ENCODE results near the gene RHOBTB3. TPM values are rescaled to one million over a fixed set of nuclear protein-coding genes. Genes with fewer than 3 reads are reported as not detected.
"Not testable (repeated sequence)": the region's sequence is repeated elsewhere in the genome, so short reads cannot be mapped to it uniquely, and the experiment has no call there.

The RHOBTB3 gene
- total RNA-seq, 1 experiment from 2014 or later: 286 TPM

DNA sequence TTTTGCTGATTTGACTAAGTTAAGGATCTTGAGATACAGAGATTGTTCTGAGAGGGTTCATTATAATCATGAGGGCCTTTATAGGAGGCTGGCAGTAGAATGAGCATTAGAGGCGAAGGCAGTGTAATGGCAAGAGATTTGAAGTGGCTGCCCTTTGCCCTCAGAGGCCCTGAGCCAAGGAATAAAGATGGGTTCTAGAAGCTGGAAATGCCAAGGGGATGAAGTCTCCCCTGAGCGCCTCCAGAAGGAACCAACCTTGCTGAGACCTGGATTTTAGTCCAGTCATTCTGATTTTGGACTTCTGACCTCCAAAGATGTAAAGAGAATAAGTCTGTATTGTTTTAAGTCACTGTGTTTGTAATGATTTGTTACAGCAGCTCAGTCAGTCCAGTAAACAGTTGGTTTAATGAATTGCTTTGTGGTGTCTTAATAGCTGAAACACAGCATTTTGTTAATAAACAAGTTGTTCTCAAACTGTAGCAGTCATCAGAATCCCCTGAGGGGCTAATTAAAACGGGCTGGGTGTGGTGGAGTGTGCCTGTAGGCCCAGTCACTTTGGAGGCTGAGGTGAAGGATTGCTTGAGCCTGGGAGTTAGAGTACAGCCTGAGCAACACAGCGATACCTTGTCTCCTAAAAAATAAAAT is 68.2 kb downstream of the RHOBTB3 start:
- DNase-seq (ENCODE audit: low read depth): peak; percentile 77

DNA sequence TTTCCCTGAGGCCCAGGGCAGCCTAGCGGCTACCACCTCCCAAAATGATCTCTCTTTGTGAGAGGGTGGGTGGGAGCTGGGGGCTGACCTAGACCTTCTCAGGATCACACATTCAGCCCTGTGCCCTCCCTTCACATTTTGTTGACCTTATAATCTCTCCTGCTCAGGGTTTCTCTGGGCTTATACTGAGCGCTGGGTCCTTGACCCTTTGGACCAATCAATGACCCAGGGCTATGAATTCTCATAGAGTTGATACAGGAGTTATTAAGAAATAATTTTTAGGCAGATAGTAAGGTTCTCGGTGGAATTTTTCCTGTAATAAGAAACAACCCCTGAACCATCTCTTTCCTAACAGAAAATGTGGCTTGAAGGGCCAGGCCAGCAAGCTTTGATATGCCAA is 69.4 kb downstream of the RHOBTB3 start:
- no peak for DNase-seq (ENCODE audit: low read depth)

DNA sequence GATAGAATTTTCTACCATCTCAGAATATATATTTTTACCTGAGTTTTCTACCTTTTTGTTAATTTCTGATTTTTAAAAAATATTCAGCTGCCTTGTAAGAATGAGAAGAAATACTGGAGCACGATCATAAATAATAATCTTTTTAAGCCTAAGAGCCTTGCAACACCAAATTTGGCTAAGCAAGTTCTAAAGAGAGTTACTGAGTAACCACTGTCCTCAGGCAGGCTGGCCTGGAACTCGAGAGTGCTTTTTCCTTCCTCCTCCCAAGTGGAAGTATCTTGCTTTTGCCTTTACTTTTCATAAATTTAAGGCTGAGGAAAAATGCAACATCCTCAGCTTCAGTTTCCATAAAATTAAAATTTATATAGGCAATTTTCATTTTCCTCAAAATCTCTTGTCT is 70.4 kb downstream of the RHOBTB3 start:
- no peak for DNase-seq (ENCODE audit: low read depth)

DNA sequence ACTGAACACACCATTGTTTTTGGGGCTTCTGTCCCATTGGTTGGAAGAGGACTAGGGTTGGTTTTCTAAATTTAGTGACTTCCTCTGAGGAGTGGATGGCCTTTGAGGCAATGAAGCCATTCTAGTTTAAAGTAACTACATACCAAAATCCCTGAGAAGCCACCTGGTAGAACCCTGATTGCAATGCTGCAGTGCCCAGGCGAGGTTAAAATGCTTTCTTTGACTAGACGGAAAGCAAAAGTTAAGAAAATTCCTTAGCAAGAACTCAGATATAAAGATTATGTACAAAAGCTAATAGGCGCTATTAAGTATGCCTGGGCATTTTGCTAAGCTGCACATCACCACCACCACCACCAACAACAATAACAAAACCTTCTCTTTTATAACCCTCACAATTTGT is 70.8 kb downstream of the RHOBTB3 start:
- DNase-seq (ENCODE audit: low read depth): no peak

- DNase-seq (ENCODE audit: low read depth): peak; percentile 35
Measured at GRCh38 chr5:95803271-95804148, 72.4 kb downstream of the RHOBTB3 start.

GRCh38 chr5:95804736-95805539 is 73.8 kb downstream of the RHOBTB3 start:
- no peak for DNase-seq (ENCODE audit: low read depth)

GRCh38 chr5:95806687-95807086 is 75.6 kb downstream of the RHOBTB3 start:
- DNase-seq (ENCODE audit: low read depth): no peak

GRCh38 chr5:95808013-95808685 is 77.0 kb downstream of the RHOBTB3 start:
- DNase-seq (ENCODE audit: low read depth): no peak

- no peak for DNase-seq (ENCODE audit: low read depth)
Measured at GRCh38 chr5:95808686-95809413, 77.7 kb downstream of the RHOBTB3 start.

- DNase-seq (ENCODE audit: low read depth): no peak
Measured at GRCh38 chr5:95809414-95809960, 78.4 kb downstream of the RHOBTB3 start.

- no peak for DNase-seq (ENCODE audit: low read depth)
Measured at GRCh38 chr5:95810305-95811125, 79.4 kb downstream of the RHOBTB3 start.

DNA sequence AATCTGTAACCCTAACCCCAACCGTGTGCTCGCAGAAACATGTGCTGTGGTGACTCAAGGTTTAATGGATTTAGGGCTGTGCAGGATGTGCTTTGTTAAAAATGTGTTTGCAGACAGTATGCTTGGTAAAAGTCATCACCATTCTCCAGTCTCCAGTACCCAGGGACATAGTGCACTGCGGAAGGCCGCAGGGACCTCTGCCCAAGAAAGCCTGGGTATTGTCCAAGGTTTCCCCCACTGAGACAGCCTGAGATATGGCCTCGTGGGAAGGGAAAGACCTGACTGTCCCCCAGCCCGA is 79.9 kb downstream of the RHOBTB3 start:
- not testable (repeated sequence) for DNase-seq (ENCODE audit: low read depth)

DNA sequence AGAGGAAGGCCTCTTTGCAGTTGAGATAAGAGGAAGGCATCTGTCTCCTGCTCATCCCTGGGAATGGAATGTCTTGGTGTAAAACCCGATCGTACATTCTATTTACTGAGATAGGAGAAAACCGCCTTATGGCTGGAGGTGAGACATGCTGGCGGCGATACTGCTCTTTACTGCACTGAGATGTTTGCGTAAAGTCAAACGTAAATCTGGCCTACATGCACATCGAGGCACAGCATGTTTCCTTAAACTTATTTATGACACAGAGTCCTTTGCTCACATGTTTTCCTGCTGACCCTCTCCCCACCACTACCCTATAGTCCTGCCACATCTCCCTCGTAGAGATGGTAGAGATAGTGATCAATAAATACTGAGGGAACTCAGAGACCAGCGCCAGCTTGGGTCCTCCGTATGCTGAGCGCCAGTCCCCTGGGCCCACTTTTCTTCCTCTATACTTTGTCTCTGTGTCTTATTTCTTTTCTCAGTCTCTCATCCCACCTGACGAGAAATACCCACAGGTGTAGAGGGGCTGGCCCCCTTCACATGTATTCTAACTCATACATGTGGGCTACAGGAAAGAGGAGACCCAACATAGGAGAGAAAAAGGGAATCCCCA is 80.4 kb downstream of the RHOBTB3 start:
- not testable (repeated sequence) for DNase-seq (ENCODE audit: low read depth)

DNA sequence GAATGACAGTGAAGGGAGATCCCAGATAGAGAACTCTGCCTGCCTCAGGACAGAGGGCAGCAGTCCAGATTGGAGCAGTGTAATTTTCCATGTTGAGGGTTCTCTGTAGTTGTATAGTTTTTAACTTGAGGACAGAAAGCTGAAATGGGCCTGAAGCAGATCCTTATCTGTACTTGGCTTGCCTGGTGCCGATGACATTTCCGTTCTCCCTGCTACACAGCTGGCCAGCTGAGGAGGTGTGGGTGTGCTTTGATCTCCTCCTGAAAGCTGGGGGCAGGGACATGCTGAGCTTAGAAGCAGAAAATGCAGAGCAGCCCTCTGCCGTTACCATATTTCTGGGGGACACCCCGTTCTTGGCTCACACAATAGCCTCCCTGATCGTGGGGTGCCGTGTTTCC is 80.9 kb downstream of the RHOBTB3 start:
- DNase-seq (ENCODE audit: low read depth): no peak

- not testable (repeated sequence) for DNase-seq (ENCODE audit: low read depth)
Measured at GRCh38 chr5:95813035-95813434, 81.9 kb downstream of the RHOBTB3 start.

DNA sequence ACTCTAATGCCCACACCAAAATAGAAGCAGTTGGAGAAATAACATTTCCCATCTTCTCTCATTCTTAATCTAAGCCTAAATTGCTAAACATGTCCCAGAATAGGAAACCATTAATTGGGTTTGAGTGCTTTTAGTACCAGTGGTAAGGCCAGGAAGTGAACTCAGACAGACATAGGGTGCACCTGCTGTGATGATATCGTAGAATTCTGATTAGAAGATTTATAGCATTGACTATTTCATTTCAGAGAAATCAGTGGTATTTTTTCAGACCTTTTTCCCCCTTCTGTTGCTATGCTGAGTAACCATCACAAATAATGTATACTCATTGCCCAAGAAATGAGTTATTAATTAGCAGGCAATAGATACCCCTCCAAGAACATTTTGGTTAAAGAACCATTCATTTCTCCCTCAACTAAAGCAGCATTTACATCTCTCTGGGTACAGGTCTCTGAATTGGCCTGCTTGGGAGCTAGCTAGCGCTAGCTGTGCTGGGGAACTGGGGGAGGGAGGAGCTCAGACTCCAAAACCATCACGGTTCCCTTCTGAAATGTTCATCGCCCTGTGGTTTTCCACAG is 84.1 kb downstream of the RHOBTB3 start:
- no peak for DNase-seq (ENCODE audit: low read depth)

DNA sequence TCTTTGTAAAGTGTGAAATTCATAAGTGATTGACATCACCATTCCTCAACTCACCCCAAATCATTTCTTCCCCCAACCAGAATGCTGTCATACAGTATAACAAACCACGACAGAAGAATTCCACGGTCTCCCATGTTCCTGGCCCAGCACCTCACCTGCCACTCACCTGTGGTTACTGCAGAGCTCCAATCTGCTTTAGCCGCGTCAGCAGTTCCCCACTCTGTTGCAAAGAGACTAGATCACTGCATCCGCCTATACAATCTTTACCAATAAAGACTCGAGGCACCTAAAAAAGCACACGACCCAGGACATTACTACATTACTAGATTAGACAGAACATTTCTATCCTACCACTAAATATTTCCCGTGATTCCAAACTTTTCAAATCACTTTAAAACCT is 85.2 kb downstream of the RHOBTB3 start:
- no peak for DNase-seq (ENCODE audit: low read depth)

- DNase-seq (ENCODE audit: low read depth): no peak
Measured at GRCh38 chr5:95816776-95817175, 85.6 kb downstream of the RHOBTB3 start.

GRCh38 chr5:95817430-95817829 is 86.3 kb downstream of the RHOBTB3 start:
- DNase-seq (ENCODE audit: low read depth): peak; percentile 54

Data from M059J (cell line).